Stimulated activated CD4-positive, alpha-beta T cell treated with anti-CD3 and anti-CD28 coated beads, Interleukin-2, amount 100 ng/mL, for 24 hours (primary cell): Measurements from ENCODE around the gene VDAC1.

ENCODE experiments used
- DNase-seq, 2 donors: peaks; one replicate each; pipeline ENCODE4 v3.0.0-alpha.2; 2020

VDAC1 gene

GRCh38 chr5:133924221-133924920, 80.4 kb downstream of the VDAC1 start:
- DNase-seq, result no peak

- no peak for DNase-seq
Observed at GRCh38 chr5:133921979-133922378, 82.8 kb downstream of the VDAC1 start.
